Breast epithelium (tissue), 3 donors: ENCODE measurements around the gene EXPH5.

Experiments
- CTCF ChIP-seq, 3 donors: fragments of 450-650 bp; IDR thresholded peaks; one replicate each; pipeline ENCODE4 v1.5.1; 2016 to 2017; ENCODE audit warnings: antibody characterized with exemption in 3 of 3, mild to moderate bottlenecking in 3 of 3, moderate library complexity in 3 of 3
- POLR2A ChIP-seq: fragments of 450-650 bp; IDR thresholded peaks from one replicate; pipeline ENCODE4 v1.6.1; 2016; ENCODE audit warnings: antibody characterized with exemption, mild to moderate bottlenecking, moderate library complexity
- POLR2AphosphoS5 ChIP-seq, 3 donors: sonication (generic); formaldehyde crosslinking; IDR thresholded peaks; one replicate each; pipeline ENCODE4 v1.6.1; 2017; ENCODE audit warnings: antibody characterized with exemption in 3 of 3

GRCh38 chr11:108495326-108495725, 98.2 kb downstream of the EXPH5 start:
- TF ChIP-seq CTCF (IDR thresholded peaks at IDR 0.05) = no peak
- TF ChIP-seq POLR2A = no peak
- TF ChIP-seq POLR2AphosphoS5 (IDR thresholded peaks at IDR 0.05) = no peak
